OCI-LY7 (cell line): ENCODE data around the gene ANKRD16.

Experiments used
- CTCF ChIP-seq: fragments of 200-600 bp; sonication (generic); conservative IDR thresholded peaks from 2 replicates; pipeline ENCODE4 v1.5.1; 2014; ENCODE audit warnings: mild to moderate bottlenecking, antibody characterized with exemption, low read length, moderate library complexity, mixed read lengths
- EZH2phosphoT487 ChIP-seq: fragments of 200-600 bp; sonication (generic); IDR thresholded peaks from 2 replicates; pipeline ENCODE4 v1.6.1; 2018; ENCODE audit warnings: low read depth, borderline replicate concordance, mild to moderate bottlenecking, mixed run types, antibody characterized with exemption, low read length, moderate library complexity, mixed read lengths

GRCh38 chr10:5915451-5915850 is 25.8 kb upstream of the ANKRD16 start:
- TF ChIP-seq CTCF, result no peak
- no peak for TF ChIP-seq EZH2phosphoT487
